Activated CD8-positive, alpha-beta memory T cell treated with anti-CD3 and anti-CD28 coated beads for 4 hours (primary cell): Measurements from ENCODE around the gene DOCK9.

Experiments
- DNase-seq, 2 donors: peaks; one replicate each; pipeline ENCODE4 v3.0.0-alpha.2; 2020; ENCODE audit warnings: low read depth in 2 of 2

The DOCK9 gene

GRCh38 chr13:98796191-98796590 lies 181.7 kb downstream of the DOCK9 start:
- no peak for DNase-seq

GRCh38 chr13:98795220-98795619 lies 182.6 kb downstream of the DOCK9 start:
- no peak for DNase-seq

- DNase-seq = no peak
Measured at GRCh38 chr13:98794498-98794897, 183.4 kb downstream of the DOCK9 start.

GRCh38 chr13:98792785-98793495 lies 184.9 kb downstream of the DOCK9 start:
- no peak for DNase-seq

- no peak for DNase-seq
Measured at GRCh38 chr13:98792321-98792720, 185.5 kb downstream of the DOCK9 start.

- DNase-seq = no peak
Measured at GRCh38 chr13:98791611-98792010, 186.3 kb downstream of the DOCK9 start.

- DNase-seq = no peak
Measured at GRCh38 chr13:98787996-98788395, 189.9 kb downstream of the DOCK9 start.

- DNase-seq = no peak
Measured at GRCh38 chr13:98787173-98787572, 190.7 kb downstream of the DOCK9 start.

GRCh38 chr13:98786023-98786422 lies 191.8 kb downstream of the DOCK9 start:
- no peak for DNase-seq

GRCh38 chr13:98785405-98785804 lies 192.5 kb downstream of the DOCK9 start:
- no peak for DNase-seq

- no peak for DNase-seq
Measured at GRCh38 chr13:98784666-98785065, 193.2 kb downstream of the DOCK9 start.

- DNase-seq = no peak
Measured at GRCh38 chr13:98783856-98784478, 193.9 kb downstream of the DOCK9 start.

- no peak for DNase-seq
Measured at GRCh38 chr13:98782654-98783053, 195.2 kb downstream of the DOCK9 start.

- no peak for DNase-seq
Measured at GRCh38 chr13:98781905-98782304, 196.0 kb downstream of the DOCK9 start.

GRCh38 chr13:98781470-98781869 lies 196.4 kb downstream of the DOCK9 start:
- no peak for DNase-seq

GRCh38 chr13:98781045-98781444 lies 196.8 kb downstream of the DOCK9 start:
- no peak for DNase-seq

- DNase-seq = no peak
Measured at GRCh38 chr13:98780451-98780850, 197.4 kb downstream of the DOCK9 start.

GRCh38 chr13:98779695-98780094 lies 198.2 kb downstream of the DOCK9 start:
- no peak for DNase-seq

GRCh38 chr13:98778749-98779148 lies 199.1 kb downstream of the DOCK9 start:
- DNase-seq = no peak

- DNase-seq = no peak
Measured at GRCh38 chr13:98776644-98777043, 201.2 kb downstream of the DOCK9 start.

- DNase-seq = no peak
Measured at GRCh38 chr13:98775844-98776598, 201.8 kb downstream of the DOCK9 start.

GRCh38 chr13:98775386-98775785 lies 202.5 kb downstream of the DOCK9 start:
- DNase-seq = no peak

- no peak for DNase-seq
Measured at GRCh38 chr13:98774776-98775175, 203.1 kb downstream of the DOCK9 start.
